Activated CD8-positive, alpha-beta memory T cell treated with anti-CD3 and anti-CD28 coated beads, Interleukin-2, amount 10 ng/mL, durations not matched to agents 7 days and 5 days (primary cell): Measurements from ENCODE around the gene LRSAM1. TPM values are rescaled to one million over a fixed set of nuclear protein-coding genes. Genes with fewer than 3 reads are reported as not detected.

Source experiments
- total RNA-seq, 2 experiments: library from RNA; stranded (reverse); gene quantifications; one replicate each; pipeline ENCODE4 v1.2.3, GENCODE V29; 2021

The LRSAM1 gene
- total RNA-seq, 2 experiments from 2014 or later, result 25.5 to 27.7 TPM

Other genes with a start within 250 kb of the LRSAM1 start
- gene GARNL3, start 186.7 kb upstream of the LRSAM1 start, total RNA-seq, result 1 to 10 TPM; 4.0 to 4.3 TPM
- 10 to 100 TPM; 12.1 to 26.0 TPM for gene SLC2A8, start 54.3 kb upstream of the LRSAM1 start, total RNA-seq
- gene ZNF79, start 27.1 kb upstream of the LRSAM1 start, total RNA-seq, result 10 to 100 TPM; 14.2 to 18.9 TPM
- 1,000 to 10,000 TPM; 1,251 to 1,331 TPM for gene RPL12, start 104 bp upstream of the LRSAM1 start, total RNA-seq
- gene STXBP1, start 160.8 kb downstream of the LRSAM1 start, total RNA-seq, result 10 to 100 TPM; 22.8 to 26.0 TPM